GM19395 (cell line): ENCODE data around the gene FILIP1L.

Source experiments
- ATAC-seq: cut with Tn5 transposase; IDR thresholded peaks from one replicate; pipeline ENCODE4 v1.9.1; 2021; ENCODE audit warnings: mild to moderate bottlenecking, moderate library complexity; ENCODE audit not compliant: unreplicated experiment

Gene FILIP1L

DNA sequence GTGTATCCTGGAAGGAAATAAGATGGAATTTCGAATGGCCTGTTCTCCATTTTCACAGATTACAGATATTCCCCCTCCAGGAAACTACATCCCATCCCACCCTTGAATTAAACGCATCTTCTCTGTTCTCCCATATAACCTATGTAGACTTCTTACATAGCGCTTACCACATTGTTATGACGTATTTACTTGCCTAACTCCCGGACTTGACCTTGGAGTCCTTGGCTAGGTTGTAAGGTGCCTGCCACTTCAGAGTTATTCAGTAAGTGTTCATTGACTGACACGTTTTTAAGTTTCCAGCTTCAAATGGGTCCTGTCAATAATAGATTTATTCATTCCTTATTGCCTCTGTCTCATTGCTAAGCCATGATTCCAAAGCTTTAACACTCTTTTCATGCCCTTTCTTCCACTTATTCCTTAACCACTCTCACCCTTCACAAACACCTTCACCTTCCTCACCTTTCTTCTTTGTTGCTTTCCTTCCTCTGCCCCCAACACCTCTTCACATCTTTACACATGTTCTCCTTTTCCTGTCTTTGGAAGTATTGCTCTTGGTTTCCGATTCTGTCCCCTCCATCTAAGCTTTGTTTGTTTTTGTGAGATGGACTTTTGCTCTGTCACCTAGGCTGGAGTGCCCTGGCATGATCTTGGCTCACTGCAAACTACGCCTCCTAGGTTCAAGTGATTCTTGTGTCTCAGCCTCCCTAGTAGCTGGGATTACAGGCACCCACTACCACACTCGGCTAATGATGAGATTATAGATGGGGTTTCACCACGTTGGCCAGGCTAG lies 158.3 kb downstream of the FILIP1L start:
- no peak for ATAC-seq

GRCh38 chr3:99954914-99955644 lies 159.2 kb downstream of the FILIP1L start:
- ATAC-seq: no peak

DNA sequence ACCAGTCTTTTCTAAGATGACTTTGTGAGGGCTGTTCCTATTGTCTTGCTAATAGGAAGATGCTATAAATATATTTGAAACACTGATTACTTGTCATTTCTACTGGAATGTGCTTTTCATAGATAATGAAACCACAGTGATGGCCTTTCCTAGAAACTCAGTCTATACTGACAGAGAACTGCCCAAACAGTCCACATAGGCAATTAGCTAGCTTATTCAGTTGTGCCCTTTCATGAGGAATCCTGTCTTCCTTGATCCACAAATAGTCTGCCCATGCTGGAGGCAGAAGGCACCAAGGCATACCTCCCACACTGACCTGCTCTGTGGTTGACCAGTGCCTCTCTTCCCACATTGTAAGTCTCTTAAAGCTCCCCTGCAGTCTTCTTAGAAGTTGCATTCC lies 160.7 kb downstream of the FILIP1L start:
- no peak for ATAC-seq

DNA sequence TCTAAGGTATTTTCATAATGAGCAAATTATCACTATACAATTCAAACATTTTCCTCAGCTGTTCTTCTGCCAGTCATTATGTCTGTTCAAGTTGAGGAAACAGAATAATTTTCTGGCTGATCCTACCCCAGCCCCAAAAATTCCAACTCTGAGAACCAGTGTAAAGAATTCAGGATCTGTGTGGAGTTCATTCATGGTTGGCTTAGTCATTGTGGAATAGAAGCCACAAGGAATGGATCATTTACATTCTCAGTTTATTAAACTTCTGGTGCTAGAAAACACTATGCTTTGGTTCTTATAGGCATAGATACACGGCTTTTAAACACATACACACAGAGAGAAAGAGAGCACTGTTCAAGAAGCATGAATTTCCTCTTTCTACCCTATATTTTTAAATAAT lies 162.0 kb downstream of the FILIP1L start:
- no peak for ATAC-seq

DNA sequence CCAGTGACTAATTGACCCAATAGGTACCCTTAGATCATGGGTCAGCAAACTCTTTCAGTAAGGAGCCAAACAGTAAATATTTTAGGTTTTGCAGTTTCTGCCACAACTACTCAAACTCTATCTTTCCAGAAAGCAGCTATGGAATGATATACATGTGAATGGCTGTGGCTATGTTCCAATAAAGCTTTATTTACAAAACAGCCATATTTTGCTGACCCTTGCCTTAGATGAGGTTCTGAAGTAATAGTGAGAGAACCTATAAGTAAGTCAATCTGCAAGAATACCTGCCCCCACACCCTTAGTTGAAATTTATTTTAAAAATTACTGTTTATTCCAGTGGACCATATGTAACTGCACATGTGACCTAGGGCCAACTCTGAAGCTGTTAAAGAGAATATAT lies 162.6 kb downstream of the FILIP1L start:
- ATAC-seq: no peak

DNA sequence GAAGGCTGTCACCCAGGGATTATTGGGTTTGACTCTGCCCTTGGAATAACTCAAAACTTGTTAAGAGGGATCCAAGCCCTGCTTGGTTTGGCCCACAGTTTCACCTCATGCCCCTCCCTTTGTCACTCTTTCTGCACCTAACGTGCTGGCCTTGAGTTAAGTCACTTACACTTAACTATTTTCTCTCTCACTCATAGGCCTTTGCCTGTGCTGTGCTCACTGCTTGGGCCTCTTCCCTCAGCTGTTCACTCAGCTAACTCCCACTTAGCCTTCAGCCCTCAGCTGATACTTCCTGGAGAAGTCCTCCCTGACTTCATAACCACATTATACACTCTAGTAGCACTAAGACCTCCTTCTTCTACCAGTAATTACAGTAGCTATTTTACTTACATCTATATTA lies 163.4 kb downstream of the FILIP1L start:
- no peak for ATAC-seq

- ATAC-seq: no peak
Observed at GRCh38 chr3:99949956-99950670, 164.2 kb downstream of the FILIP1L start.

- no peak for ATAC-seq
Observed at GRCh38 chr3:99948467-99949089, 165.7 kb downstream of the FILIP1L start.

DNA sequence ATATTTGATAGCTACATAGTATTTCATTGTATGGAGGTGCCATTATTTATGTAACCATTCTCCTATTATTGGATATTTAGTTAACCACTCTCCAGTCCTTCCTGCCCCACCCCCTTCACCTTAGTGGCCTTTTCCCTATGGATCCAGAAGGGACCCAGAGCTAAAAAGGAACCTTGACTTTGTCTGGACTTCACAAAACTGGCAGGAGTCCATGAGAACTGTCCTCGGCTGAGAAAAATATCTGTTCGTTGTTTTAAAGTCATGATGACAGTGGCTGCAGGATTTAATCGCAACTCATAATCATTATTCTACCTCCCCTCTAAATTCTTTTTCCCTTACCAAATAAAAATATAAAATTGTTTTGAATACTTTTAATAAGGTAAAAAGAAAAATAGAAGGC lies 166.9 kb downstream of the FILIP1L start:
- no peak for ATAC-seq

GRCh38 chr3:99945328-99945995 lies 168.8 kb downstream of the FILIP1L start:
- ATAC-seq: no peak

- no peak for ATAC-seq
Observed at GRCh38 chr3:99943931-99944761, 170.2 kb downstream of the FILIP1L start.

DNA sequence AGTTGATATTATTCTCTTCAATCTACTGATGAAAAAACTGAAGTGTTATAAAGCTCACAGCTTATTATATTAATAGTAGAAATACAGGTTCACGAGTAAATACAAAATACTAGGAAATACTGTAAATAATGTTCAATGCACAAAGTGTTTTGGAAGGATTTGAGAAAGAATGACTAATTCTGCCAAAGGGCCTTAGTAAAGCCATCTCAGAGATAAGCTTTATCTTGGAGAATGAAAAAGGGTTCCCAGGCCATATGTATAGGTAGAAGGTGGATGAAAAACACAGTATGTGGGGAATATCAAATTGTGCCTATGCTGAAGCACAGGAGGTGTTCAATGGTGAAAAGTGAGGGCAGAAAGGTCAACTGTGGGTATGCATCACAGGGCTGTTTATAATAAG lies 173.1 kb downstream of the FILIP1L start:
- no peak for ATAC-seq

- no peak for ATAC-seq
Observed at GRCh38 chr3:99940350-99940749, 174.0 kb downstream of the FILIP1L start.

DNA sequence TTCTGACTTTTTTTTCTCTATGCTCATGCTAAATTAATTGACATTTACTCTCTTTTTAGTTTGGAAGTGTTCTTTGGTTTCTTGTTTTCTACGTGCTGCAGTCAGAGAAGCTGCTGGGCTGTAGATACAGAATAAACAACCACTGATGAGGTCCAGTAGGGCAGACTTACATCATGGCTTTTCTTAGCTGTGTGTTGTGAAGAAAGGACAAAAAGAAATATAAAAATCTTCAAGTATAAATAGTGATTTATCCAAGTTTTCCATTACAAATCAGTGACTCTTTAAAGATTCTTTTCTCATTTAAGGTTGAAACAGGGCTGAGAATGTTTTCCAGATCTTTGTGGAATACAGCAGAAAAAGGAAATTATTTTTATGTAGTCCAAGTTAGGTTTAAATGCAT lies 174.4 kb downstream of the FILIP1L start:
- ATAC-seq: no peak

DNA sequence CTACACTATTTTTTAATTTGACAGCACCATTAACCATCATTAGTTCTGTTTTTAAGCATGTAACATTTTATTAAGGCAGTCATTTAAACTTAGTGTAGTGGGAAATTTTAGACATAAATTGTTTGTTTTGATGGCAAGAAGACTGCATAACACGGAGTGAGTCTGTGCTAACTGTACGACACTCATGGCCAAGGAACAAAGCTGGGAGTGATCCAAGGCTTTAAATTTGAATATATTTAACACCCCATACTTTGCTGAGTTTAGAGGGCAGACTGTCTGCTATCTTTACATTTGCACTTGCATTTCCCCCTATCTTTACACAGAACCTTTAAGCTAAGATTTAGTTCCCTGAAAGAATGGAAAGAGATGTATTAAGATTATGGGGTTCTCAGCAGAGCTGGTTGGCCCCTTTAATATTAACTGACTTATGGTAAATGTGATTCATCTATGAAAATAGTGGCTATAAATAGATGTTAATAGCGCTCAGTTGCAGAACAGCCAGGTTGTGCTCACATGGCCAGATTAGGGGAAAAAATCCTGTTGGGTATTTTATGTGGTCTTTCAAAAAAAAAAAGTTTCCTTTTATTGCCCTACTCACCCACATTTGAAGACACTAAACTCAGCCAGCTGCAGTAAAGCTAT lies 175.9 kb downstream of the FILIP1L start:
- ATAC-seq: peak; percentile 3

- ATAC-seq: no peak
Observed at GRCh38 chr3:99934975-99935797, 179.1 kb downstream of the FILIP1L start.

- ATAC-seq: no peak
Observed at GRCh38 chr3:99933971-99934750, 180.1 kb downstream of the FILIP1L start.

DNA sequence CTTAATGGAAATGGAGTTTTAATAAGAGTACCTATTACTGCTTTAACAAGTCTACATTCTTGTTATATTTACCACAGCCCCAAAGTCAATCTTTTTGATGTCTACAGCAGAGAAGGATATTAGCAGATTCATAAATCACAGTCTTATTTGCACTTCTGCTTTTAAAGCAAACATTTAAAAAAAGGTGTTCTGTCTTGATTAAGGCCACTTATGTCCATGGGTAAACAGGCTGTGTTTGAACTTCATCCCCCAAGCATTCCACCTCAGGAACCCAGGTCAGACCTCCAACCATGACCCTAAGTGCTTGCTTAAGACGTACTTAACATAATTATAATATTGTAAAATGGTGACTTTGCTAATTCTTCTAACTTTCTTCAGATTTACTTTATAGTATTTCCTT lies 183.2 kb downstream of the FILIP1L start:
- no peak for ATAC-seq
